ENCODE measurements around the gene MYOG. TPM values are rescaled to one million over a fixed set of nuclear protein-coding genes. Genes with fewer than 3 reads are reported as not detected.

Gene MYOG
- total RNA-seq, 1 experiment from 2014 or later = not detected

- intact Hi-C loops (cut with micrococcal nuclease) = no loop called here
- no peak overlapping the region for H3K27ac Mint-ChIP-seq (ENCODE audit: low read depth, unreplicated experiment)
- no peaks in the 10 kb centered on the region for H3K4me1 Mint-ChIP-seq (ENCODE audit: insufficient read depth, unreplicated experiment)
- no peak for TF ChIP-seq CTCF (IDR thresholded peaks at IDR 0.05; ENCODE audit: unreplicated experiment)
- no peak for DNase-seq (ENCODE audit: unreplicated experiment)
- no peak overlapping the region for H3K4me3 Mint-ChIP-seq (ENCODE audit: unreplicated experiment)
- H3K9me3 Mint-ChIP-seq (ENCODE audit: unreplicated experiment) = no peaks in the 10 kb centered on the region
- POLR2A ChIA-PET = interaction anchor here (0.6 kb wide), 1 partner anchor 189 kb away, joined by 4 read pairs; no protein-coding TSS in a partner anchor
- H3K27me3 Mint-ChIP-seq (ENCODE audit: insufficient read depth, unreplicated experiment) = peaks cover 3% of the 10 kb centered on the region
- no TSS peak for BruUV-seq (replicated peaks)
- CTCF ChIA-PET = interaction anchor here (1.5 to 22.5 kb wide), 4 partner anchors 9 to 152 kb away, joined by 4 to 250 read pairs (median 6); no protein-coding TSS in a partner anchor
- no peaks in the 10 kb centered on the region for H3K36me3 Mint-ChIP-seq (ENCODE audit: insufficient read depth, unreplicated experiment)
Observed at GRCh38 chr1:203063287-203063686, 22.5 kb downstream of the MYOG start.

- no peak overlapping the region for H3K4me3 Mint-ChIP-seq (ENCODE audit: unreplicated experiment)
- intact Hi-C loops (cut with micrococcal nuclease) = no loop called here
- H3K9me3 Mint-ChIP-seq (ENCODE audit: unreplicated experiment) = no peaks in the 10 kb centered on the region
- no peaks in the 10 kb centered on the region for H3K36me3 Mint-ChIP-seq (ENCODE audit: insufficient read depth, unreplicated experiment)
- H3K27ac Mint-ChIP-seq (ENCODE audit: low read depth, unreplicated experiment) = no peak overlapping the region
- no TSS peak for BruUV-seq (replicated peaks)
- TF ChIP-seq CTCF (IDR thresholded peaks at IDR 0.05; ENCODE audit: unreplicated experiment) = no peak
- no peaks in the 10 kb centered on the region for H3K4me1 Mint-ChIP-seq (ENCODE audit: insufficient read depth, unreplicated experiment)
- POLR2A ChIA-PET = no interaction called here
- no peak for DNase-seq (ENCODE audit: unreplicated experiment)
- CTCF ChIA-PET = interaction anchor here (0.6 to 22.5 kb wide), 2 partner anchors 18 to 26 kb away, joined by 5 to 250 read pairs; no protein-coding TSS in a partner anchor
- peaks cover 21% of the 10 kb centered on the region for H3K27me3 Mint-ChIP-seq (ENCODE audit: insufficient read depth, unreplicated experiment)
Observed at GRCh38 chr1:203060115-203060514, 25.7 kb downstream of the MYOG start.

GRCh38 chr1:203059485-203059884 is 26.3 kb downstream of the MYOG start:
- ChIA-PET CTCF (interaction anchor here (0.5 to 22.5 kb wide), 5 partner anchors 11 to 208 kb away, joined by 3 to 250 read pairs (median 5); no protein-coding TSS in a partner anchor), POLR2A (interaction anchor here (0.7 kb wide), 1 partner anchor 25 kb away, joined by 3 read pairs; no protein-coding TSS in a partner anchor)
- Mint-ChIP-seq H3K27ac (ENCODE audit: low read depth, unreplicated experiment) (no peak overlapping the region), H3K4me3 (ENCODE audit: unreplicated experiment) (no peak overlapping the region), H3K4me1 (ENCODE audit: insufficient read depth, unreplicated experiment) (no peaks in the 10 kb centered on the region), H3K36me3 (ENCODE audit: insufficient read depth, unreplicated experiment) (no peaks in the 10 kb centered on the region), H3K9me3 (ENCODE audit: unreplicated experiment) (no peaks in the 10 kb centered on the region), H3K27me3 (ENCODE audit: insufficient read depth, unreplicated experiment) (peaks cover 21% of the 10 kb centered on the region)
- BruUV-seq (replicated peaks) = no TSS peak
- intact Hi-C loops (cut with micrococcal nuclease) = no loop called here
- DNase-seq (ENCODE audit: unreplicated experiment) = no peak
- TF ChIP-seq CTCF (IDR thresholded peaks at IDR 0.05; ENCODE audit: unreplicated experiment) = no peak

- Mint-ChIP-seq H3K27ac (ENCODE audit: low read depth, unreplicated experiment) (no peak overlapping the region), H3K4me1 (ENCODE audit: insufficient read depth, unreplicated experiment) (no peaks in the 10 kb centered on the region), H3K36me3 (ENCODE audit: insufficient read depth, unreplicated experiment) (no peaks in the 10 kb centered on the region), H3K4me3 (ENCODE audit: unreplicated experiment) (no peak overlapping the region), H3K9me3 (ENCODE audit: unreplicated experiment) (no peaks in the 10 kb centered on the region), H3K27me3 (ENCODE audit: insufficient read depth, unreplicated experiment) (peaks cover 21% of the 10 kb centered on the region)
- ChIA-PET CTCF (interaction anchor here (0.6 to 22.5 kb wide), 7 partner anchors 16 to 278 kb away, joined by 3 to 250 read pairs (median 5); no protein-coding TSS in a partner anchor), POLR2A (no interaction called here)
- no peak for TF ChIP-seq CTCF (IDR thresholded peaks at IDR 0.05; ENCODE audit: unreplicated experiment)
- no peak for DNase-seq (ENCODE audit: unreplicated experiment)
- intact Hi-C loops (cut with micrococcal nuclease) = no loop called here
- BruUV-seq (replicated peaks) = no TSS peak
Observed at GRCh38 chr1:203058676-203058935, 27.2 kb downstream of the MYOG start.

Measured in MCF 10A (cell line).